Suprapubic skin (tissue), 3 donors: ENCODE measurements around the gene CCDC174.

Source experiments
- POLR2A ChIP-seq, 2 donors: fragments of 450-650 bp; IDR thresholded peaks; one replicate each; pipeline ENCODE4 v1.6.1; 2017; ENCODE audit warnings: antibody characterized with exemption in 2 of 2, mild to moderate bottlenecking in 2 of 2, moderate library complexity in 2 of 2
- TF ChIP-seq, protein P1 (sequence below), 2 donors: fragments of 200-600 bp in 1 of 2; fragments of 450-650 bp in 1 of 2; sonication (generic) in 1 of 2; IDR thresholded peaks; one replicate each; pipeline ENCODE4 v1.5.1; 2016 to 2019; ENCODE audit warnings: antibody characterized with exemption in 2 of 2, mild to moderate bottlenecking in 1 of 2, moderate library complexity in 1 of 2

DNA sequence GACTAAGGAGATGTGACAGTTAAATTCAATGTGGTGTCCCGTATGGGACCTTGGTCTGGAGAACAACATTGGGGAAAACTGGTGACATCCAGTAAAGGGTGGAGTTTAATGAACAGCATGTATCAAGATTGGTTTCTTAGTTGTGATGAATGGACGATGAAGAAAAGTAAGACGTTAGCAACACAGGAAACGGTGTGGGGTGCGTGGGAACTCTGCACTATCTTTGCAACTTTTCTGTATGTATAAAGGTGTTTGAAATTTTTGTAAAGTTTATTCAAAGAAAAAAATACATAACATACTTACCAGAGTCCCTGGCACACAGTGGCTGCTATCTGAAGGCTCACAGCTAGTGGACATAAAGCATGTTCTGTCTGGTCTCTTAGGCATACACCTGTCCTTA, 6.1 kb upstream of the CCDC174 start:
- TF ChIP-seq, protein P1, sequence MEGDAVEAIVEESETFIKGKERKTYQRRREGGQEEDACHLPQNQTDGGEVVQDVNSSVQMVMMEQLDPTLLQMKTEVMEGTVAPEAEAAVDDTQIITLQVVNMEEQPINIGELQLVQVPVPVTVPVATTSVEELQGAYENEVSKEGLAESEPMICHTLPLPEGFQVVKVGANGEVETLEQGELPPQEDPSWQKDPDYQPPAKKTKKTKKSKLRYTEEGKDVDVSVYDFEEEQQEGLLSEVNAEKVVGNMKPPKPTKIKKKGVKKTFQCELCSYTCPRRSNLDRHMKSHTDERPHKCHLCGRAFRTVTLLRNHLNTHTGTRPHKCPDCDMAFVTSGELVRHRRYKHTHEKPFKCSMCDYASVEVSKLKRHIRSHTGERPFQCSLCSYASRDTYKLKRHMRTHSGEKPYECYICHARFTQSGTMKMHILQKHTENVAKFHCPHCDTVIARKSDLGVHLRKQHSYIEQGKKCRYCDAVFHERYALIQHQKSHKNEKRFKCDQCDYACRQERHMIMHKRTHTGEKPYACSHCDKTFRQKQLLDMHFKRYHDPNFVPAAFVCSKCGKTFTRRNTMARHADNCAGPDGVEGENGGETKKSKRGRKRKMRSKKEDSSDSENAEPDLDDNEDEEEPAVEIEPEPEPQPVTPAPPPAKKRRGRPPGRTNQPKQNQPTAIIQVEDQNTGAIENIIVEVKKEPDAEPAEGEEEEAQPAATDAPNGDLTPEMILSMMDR (IDR thresholded peaks at IDR 0.05) = no peak
- TF ChIP-seq POLR2A (IDR thresholded peaks at IDR 0.05) = no peak
